H4 (cell line): ENCODE results near the gene ANGPTL2. TPM values are rescaled to one million over a fixed set of nuclear protein-coding genes. Genes with fewer than 3 reads are reported as not detected.
A peak's percentile ranks its signal among the peaks of the same experiment; 100 is the strongest.

Source experiments
- DNase-seq: peaks from one replicate; pipeline ENCODE4 v3.0.0-alpha.2; 2015; ENCODE audit warnings: low spot score
- total RNA-seq: library from RNA; depleted of rRNA; stranded (reverse); fragments of >200 nt; shearing (Covaris generic); gene quantifications from 2 replicates; pipeline ENCODE4 v1.2.3, GENCODE V29; 2014

Gene ANGPTL2
- total RNA-seq, 1 experiment from 2014 or later, result 8.8 TPM

DNA sequence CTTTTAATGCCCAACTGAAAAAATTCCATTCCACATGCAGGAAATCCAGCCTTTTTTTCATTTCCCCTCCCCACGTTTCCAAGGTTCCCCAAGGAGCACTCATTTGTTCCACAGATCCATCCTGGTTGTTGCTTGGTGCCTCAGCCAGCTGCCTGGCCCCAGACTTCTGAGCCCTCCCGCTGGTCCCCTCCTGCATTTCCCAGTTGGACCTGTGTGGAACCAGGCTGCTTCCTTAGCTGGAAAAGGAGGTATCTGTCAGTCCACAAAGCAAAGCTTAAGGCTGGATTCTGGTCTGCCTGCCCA, 44.8 kb downstream of the ANGPTL2 start:
- DNase-seq, result no peak

DNA sequence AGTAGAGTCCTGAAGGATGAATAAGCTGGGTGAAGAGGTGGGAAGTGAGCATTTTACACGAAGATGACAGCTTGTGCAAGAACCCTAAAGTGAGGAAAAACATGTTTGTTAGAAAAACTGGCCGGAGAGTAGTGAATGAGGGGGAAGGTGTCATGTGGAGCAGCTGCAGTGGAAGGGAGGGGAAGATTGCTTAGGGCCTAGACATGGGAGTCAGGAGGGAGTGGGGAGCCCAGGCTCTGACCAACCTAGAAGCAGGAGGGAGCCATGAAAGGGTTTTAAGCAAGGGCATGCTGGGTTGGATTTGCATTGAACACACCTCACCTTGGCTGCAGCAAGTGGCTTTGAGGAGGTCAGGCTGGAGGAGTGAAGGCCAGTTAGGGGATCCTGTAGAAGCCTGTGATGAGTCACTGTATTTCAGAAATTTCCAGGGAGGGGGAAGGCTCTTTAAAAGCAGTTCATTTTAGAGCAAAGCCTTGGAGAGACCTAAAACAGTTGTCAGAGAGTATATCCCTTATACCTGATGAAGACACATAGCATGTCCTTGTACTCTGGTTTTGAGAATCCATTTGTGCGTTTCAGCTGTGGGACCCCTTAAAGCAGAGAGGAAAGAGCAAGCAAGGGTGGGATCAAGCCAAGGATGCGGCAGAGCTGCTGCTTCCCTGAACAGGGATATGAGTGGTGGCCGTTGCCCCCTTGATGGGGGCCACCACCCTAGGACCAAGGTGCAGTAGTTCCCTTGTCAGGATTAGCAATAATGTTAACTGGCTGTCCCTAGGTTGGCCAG, 45.4 kb downstream of the ANGPTL2 start:
- no peak for DNase-seq

DNA sequence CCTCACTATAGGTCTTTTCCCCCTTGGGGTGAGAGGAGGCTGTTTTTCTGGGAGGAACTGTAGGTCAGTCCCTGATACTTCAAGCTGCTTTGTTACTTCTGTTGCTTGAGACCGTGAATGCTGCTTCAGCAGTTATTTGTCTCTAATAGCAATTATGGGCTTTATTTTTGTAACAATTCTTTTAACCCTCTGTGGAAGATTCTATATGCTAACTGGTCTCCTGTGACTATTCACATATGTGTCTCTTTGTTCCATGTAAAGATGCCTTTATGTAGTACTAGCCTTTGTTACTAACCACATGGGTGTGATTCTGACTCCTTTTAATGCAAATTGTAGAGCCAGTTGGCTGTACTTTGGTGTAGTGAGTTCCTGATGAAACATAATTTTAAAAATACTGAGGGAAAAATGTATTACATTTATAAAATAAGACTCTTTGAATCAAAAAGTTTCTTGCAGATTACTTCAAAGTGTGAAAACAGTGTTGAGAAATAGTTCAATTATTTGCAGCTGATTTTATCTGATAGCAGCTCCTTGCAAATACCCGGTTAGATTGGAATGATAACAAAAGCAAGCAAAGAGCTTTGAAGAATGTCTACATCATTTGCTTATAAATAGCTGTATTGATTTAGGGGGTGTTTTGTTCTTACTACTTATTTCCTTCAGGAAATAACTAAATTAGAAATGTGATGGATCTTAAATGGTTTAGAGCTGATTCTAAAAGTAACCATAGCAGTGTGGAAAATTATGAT, 46.6 kb downstream of the ANGPTL2 start:
- no peak for DNase-seq

DNA sequence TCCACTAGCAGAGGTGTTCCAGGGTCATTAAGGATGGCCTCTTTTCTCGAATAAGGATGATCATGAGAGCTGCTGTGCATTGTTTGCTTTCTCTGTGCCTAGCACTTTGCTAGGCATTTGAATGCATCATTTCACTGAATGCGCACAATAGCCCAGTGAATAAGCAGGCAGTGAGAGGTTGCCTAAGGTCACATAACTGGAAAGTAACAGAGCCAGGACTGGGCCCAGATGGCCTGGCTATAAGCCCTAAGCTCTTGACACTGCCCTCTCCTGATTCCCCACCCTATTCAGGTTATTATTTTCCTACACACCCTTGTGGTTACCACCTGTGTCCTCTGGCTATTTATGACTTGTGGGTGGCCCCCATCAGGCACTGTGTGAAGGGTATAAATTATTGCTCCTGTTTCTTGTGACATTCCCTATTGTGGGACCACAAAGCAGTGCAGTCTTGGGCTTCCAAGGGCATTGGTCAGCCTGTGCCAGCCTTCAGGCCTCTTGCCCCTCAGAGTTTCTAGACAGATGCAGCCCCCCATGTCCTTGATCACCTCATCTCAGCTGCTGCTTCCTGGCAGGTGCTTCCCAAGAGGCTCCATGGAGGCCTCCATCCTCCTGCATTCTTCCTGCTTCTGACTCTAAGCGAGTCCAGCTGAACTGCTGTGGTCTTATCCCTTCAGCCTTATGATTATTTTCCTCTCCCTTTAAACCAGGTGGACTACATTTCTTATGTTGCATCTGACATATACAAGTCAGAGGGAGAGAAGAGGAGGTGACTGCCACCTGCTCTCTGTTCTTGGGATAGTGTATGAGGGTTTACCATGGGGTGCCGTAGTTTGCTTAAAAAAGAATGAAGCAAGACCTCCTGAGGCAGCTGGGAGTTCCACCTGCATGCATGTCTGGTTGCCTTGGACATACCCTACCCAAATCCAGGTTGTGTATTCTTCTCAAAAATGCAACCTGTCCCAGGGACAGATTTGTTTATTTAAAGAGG, 47.6 kb downstream of the ANGPTL2 start:
- DNase-seq, result no peak

DNA sequence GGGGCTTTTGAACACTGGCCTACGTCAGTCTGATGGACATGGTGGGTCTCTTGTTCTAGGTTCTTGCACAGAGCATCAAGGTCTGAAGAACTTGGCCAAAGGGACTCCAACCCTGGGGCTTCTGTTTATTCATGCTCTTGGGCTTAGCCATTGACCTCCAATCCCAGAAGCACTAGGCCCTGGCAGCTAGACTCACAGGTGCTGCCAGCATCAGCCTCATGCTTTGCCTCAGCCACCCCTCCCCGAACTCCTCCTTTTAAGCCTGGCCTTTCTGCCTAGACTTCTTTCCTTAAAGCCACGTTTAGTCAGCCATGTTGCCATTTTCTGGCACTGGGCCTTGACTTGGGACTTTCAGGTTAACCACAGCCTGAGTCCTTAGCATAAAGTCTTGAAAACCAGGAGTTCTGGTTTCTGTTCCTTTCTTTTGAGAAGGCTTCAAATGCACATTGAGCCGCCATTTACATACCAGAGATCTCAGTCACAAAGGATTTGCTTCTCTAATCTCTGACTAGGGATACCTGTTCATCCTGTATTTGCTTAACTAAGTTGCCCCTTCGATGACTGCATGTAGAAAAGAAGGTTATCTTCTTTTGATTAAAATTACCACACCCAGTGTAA, 54.7 kb downstream of the ANGPTL2 start:
- no peak for DNase-seq

DNA sequence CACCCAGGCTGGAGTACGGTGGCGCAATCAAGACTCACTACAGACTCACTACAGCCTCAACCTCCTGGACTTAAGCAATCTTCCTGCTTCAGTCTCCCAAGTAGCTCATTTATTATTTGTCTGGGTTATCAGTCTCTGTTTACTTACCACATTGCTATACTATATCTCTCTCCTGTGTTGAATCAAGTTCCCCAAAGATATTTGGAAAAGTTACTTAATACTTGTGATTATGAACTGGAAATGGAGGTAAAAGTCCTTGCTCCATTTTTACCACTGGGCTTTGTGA, 55.6 kb downstream of the ANGPTL2 start:
- peak; percentile 39 for DNase-seq

DNA sequence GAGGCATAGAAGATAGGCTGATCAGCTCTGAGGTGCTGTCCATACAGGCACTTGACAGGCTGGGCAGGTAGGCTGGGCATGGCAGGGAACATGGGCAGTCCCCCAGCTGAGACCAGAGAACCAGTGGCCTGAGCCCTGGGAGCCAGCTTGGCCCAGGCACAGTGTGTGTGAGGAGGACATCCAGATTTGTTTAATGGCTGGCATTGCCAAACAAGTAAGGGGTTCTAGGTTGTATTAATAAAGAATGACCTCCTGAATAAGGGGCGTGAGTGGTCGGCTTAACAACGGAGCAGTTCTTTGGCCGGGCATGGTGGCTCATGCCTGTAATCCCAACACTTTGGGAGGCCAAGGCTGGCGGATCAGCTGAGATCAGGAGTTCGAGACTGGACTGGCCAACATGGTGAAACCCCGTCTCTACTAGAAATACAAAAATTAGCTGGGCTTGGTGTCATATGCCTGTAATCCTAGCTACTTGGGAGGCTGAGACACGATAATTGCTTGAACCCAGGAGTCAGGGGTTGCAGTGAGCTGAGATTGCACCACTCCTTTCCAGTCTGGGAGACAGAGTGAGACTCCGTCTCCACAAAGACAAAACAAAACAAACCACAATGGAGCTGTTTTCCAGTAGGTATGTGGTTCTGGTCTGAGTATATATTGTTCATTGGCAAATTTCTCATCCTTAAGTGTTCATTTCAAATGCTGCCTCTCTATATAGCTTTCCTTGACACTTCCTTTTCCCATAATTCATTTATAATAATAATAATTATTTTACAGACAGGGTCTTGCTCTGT, 56.2 kb downstream of the ANGPTL2 start:
- peak; percentile 34 for DNase-seq

DNA sequence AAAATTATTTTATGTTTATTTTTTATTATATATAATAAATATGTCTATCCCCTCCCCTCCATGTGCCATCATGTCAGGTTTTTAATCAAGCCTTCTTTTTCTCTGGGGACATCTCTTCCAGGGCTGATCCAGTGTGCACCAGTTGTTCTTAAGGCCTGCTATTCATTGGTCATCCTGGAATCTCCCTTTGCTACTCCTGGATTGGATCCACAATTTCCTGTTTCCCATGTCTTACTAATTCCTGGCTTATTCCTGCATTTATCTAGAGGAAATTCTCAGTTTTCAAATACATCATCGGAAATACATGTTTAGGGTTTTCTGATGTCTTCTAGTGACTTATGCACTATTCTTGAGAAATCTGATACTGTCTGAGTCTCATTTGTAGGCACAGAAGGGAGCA, 56.8 kb downstream of the ANGPTL2 start:
- DNase-seq, result no peak

DNA sequence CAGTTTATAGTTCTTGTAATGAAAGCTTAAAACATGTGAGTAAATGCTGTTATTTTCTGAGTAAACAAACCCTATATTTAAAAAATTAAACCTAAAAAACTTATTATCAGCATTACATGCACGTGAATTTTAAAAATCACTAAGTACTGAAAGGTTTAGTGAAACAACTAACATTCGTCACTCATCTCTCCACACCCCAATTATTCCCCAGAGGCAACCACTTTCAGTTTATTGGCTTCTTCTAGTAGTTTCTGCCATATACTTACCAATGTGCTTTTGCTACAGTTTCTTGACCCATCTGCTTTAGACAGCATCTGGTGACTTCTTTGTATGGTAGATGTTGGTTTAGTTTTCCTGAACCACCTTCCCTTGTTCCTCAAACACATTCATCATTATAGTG, 58.1 kb downstream of the ANGPTL2 start:
- DNase-seq, result no peak

DNA sequence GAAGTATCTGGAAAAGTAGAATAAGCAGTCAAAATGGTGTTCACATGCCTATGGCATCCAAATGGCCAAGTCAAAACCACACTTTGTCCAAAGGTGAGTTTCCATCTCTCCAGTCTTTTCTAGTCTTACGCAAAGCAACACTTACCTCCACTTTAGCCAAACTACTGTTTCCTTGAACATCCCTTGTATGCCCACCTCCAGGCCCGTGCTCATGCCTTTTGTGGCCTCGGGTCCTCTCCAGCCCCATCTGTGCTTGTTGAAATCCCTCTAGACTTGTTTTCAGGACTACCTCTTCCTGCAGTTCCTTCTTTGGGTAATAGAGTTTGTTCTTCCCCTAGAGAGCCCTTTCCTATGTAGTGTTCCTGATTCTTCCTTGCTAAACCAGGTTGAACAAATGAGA, 61.0 kb downstream of the ANGPTL2 start:
- DNase-seq, result no peak

DNA sequence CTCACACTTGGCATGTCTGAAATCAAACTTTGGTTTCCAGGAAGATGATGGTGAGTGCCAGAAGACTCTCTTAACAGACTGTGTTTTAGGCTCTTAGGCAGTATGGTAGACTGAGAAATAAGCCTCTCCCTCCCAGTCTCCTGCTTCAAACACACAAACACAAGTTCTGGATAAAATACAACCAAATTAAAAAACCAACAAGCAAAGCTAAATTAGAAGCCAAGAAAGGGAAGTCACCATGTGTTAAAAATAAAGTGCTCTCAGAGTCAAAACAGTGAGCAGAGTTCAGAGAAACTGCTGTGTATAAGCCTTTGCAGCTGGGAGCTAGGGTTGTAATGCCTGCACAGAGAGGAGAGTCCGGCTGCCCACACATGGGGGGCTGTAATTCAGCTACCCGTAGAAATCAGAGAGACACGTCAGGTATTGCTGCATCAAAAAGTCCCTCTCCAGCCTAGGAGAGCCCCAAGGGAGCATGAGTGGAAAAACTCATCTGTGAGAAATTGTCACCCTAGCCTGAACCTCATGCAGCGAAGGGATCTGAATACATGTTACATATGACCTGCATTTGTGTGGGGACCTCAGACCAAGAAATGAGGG, 62.6 kb downstream of the ANGPTL2 start:
- no peak for DNase-seq

DNA sequence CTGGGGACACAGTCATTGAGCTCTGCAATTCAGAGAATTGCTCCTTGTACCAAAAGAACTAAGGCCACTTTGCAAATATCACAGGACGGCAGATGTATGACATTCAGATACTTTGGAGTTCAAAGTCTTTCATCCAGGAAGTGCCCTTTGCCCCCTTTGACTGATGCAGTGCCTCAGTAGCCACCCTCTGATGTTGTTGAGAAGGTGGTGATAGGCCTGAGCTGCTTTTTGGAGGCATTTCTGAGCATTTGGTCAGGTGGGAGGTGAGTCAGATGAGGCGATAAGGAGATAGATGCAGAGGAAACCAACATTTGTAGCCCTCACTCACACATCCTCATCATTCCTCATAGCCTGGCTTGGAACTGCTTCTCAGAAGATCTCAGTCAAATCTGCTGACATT, 63.4 kb downstream of the ANGPTL2 start:
- DNase-seq, result no peak

DNA sequence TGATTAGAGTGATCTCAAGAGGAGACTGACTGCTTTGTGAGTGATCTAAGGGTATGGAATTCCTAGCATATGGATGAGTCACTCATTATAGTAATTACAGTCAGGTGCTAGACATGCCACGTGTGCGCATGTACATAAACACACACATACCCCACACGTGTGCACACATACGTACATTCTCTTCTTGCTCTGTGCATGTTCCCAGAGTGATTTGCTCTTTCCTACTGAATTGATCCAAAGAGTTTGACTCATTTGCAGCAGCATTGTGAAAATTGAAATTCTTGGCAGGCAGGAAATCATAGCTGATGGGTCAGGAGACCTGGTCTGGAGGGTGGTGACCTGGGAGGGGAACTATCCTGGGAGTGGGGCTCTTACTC, 63.8 kb downstream of the ANGPTL2 start:
- no peak for DNase-seq

DNA sequence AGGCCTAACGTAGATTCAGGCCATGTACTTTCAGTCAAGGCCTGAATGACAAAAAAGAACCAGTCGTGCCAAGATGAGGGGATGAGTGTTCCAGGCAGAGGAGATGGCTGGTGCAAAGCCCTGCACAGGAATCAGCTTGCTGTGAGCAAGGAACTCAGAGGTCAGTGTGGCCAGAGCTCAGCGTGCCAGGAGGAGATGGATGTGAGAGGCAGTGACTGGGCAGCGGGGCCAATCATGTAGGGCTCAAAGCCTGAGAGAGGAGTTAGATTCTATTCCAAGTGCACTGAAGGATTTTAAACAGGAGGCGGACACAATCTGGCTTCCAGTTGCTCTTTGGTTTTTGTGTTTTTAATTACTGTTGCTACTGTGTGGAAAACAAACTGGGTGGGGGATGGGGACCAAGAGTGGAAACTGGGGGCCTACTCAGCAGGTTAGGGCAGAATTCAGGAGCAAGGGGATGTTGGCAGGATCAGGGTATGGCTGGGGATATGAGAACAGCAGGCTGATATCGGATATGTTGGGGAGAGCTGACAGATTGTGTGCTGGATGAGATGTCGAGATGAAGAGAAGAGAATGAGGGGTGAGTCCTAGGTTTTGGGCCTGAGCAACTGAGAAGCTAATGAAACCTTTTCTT, 64.3 kb downstream of the ANGPTL2 start:
- no peak for DNase-seq

DNA sequence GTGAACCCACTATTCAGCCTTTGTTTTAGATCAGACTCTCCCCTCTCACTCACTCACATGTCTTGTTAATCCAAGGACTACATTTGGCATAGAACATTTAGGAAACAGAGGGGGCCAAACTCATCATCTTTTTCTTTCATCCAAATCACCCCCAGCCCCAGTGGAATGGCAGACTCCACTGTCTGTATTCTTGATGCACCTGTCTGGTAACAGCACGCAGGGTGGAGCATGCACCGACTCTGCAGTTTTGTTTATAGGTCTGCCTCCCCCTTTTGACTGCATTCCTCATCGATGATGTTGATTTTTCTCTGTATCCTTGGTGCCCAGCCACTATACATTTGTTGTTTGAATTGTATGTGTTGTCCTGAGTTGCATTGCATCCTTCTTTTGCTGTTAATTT, 66.0 kb downstream of the ANGPTL2 start:
- no peak for DNase-seq

DNA sequence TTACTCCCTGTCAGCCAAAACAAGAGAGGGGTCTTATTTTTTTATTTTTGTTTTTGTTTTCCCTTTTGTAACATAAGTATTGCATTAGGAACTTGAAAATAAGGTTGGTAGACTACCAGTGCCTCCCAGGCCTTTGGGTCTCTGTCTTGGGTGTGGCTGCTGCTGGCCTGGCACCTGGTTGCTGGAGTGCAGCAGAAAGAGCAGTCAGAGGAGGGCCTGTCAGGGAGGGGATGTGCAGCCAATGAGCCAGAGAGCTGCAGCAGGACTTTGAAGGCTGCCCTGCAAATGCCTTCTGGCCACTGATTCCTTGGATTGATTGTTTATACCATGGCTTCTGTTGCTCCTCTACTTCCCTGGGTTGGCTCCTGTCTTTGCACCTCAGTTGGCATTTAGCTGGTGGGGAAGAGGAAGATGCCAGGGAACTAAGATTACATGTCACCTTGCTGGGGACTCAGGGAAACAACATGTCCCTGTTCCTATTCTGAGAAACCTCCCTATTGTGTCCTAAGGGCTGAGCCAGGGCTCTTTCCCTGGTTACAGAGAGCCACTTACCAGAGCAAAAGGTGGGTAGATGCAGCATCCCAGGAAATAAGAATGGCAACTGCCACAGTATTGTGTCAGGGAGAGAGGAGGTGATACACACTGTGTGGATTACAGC, 66.6 kb downstream of the ANGPTL2 start:
- DNase-seq, result no peak

DNA sequence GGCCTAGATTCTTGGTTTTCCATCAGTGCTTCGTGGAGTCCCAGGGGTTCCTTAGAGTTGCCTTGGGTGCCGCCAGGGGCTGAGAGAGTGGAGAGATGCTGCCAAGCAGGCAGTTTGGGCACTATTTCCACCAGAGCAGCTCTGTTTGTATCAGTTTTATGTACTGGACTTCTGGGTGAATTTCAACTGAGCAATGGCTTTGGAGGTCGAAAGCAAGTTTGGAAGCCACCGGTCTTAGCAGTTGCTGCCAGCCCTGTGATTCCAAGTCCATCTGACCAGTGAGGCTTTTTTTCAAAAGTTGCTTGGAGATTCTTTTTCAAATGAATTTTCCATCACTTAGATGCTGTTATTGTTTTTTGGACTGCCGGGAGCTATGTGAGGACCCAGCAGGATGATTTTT, 68.5 kb downstream of the ANGPTL2 start:
- DNase-seq, result no peak

DNA sequence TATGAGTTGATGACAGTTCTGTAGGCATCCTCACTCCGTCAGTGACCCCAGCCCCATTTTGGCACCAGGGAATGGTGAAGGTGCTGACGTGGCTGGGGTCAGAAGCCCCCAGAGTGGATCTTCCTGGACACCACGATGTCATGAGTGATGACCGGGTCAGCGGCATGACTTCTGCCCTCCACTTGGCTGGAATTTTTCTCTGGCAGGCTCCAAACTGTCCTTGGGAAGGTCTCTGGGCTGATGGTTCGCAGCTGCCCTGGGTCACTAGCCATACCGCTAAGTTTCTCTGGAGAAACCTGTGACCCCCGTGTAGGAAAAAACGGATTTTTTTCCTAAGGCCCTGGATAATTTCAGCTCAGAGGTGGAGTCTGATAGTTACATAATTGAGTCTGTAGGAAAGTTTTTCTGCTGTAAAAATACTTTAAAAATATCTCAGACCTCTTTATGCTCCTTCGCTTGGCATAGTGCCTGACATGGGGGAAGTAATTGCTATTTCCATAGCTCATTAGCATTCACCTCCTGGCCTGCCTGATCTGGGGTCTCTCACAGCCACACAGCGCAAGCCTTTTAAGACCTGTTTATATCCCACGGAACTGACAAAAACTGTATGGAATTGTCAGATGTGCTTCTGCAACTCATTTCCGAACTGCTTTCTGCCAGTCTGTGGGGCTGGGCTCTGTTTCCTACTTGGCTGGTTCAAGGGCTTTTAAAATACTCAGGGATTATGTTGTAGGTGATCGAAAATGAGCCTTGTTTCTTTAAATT, 69.2 kb downstream of the ANGPTL2 start:
- no peak for DNase-seq
